Measurements from ENCODE around the gene IRF1. TPM values are rescaled to one million over a fixed set of nuclear protein-coding genes. Genes with fewer than 3 reads are reported as not detected.

The IRF1 gene
- total RNA-seq, 1 experiment from 2014 or later = 30.1 TPM

DNA sequence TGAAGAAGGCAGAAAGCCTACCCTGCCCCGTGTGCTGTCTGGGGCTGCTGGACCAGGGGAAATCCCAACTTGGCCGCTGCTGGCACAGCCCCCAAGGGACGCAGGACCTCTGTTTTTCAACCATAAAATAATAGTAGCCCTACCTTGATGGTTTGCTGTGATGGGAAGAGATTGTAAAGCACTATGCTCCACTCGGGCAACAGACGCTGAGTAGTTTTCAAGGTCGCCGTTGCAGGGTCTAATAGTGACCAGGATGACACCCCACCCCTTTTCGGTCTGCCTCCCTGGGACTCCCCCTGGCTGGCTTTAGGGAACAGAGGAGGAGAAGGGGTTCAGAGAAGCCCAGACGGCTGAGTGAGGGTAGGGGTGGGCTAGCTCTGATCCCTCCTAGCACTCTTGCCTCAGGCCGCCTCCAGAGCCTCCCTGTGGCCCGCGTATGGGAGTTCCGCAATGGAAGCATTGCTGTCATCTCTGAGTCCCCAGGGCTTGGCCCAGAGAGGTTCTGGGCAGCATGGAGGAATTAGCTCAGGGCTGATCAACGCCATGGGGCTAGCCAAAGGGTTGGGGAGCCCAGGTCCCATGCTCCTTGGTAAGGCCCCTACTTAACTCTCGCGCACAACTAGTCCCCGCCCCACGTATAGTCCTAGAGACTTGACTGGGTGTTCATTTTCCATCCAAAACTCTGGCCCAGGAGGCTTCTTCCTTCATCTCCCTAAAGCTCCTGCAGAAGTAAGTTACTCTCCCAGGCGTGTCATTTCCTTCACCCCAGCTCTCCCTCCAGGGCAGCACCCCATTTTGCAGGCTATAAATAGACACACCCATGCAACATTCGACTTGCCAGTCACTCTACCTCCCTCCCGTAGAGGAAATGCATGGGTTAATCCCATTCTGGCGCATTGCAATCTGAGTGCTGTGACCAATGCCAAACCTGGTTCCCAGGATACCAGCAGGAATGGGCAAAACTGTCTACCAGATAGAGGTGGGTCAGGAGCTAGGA lies 1.1 kb upstream of the IRF1 start:
- peaks cover 4 to 13% of the 10 kb centered on the region in 2 experiments; a peak in 2 of 4 replicates for H3K36me3 ChIP-seq (ENCODE audit: control insufficient read depth in 1 of 2, insufficient read depth in 2 of 2, low read length in 2 of 2)
- TF ChIP-seq JUND (IDR thresholded peaks at IDR 0.05) = no peak
- no peak for TF ChIP-seq ZFX (IDR thresholded peaks at IDR 0.05)
- TF ChIP-seq EZH2phosphoT487 (IDR thresholded peaks at IDR 0.05; ENCODE audit: borderline replicate concordance) = no peak
- TF ChIP-seq RAD21 (IDR thresholded peaks at IDR 0.05; ENCODE audit: low read depth) = no peak
- TF ChIP-seq CBX3 (IDR thresholded peaks at IDR 0.05; ENCODE audit: low read depth) = no peak
- TF ChIP-seq EGR1 (IDR thresholded peaks at IDR 0.05; ENCODE audit: low read depth) = no peak
- no peak for TF ChIP-seq POLR2AphosphoS5 (IDR thresholded peaks at IDR 0.05; ENCODE audit: low read depth, low read length)
- TF ChIP-seq SRF (IDR thresholded peaks at IDR 0.05; ENCODE audit: low read depth) = no peak
- TF ChIP-seq, protein P1, sequence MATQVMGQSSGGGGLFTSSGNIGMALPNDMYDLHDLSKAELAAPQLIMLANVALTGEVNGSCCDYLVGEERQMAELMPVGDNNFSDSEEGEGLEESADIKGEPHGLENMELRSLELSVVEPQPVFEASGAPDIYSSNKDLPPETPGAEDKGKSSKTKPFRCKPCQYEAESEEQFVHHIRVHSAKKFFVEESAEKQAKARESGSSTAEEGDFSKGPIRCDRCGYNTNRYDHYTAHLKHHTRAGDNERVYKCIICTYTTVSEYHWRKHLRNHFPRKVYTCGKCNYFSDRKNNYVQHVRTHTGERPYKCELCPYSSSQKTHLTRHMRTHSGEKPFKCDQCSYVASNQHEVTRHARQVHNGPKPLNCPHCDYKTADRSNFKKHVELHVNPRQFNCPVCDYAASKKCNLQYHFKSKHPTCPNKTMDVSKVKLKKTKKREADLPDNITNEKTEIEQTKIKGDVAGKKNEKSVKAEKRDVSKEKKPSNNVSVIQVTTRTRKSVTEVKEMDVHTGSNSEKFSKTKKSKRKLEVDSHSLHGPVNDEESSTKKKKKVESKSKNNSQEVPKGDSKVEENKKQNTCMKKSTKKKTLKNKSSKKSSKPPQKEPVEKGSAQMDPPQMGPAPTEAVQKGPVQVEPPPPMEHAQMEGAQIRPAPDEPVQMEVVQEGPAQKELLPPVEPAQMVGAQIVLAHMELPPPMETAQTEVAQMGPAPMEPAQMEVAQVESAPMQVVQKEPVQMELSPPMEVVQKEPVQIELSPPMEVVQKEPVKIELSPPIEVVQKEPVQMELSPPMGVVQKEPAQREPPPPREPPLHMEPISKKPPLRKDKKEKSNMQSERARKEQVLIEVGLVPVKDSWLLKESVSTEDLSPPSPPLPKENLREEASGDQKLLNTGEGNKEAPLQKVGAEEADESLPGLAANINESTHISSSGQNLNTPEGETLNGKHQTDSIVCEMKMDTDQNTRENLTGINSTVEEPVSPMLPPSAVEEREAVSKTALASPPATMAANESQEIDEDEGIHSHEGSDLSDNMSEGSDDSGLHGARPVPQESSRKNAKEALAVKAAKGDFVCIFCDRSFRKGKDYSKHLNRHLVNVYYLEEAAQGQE (IDR thresholded peaks at IDR 0.05; ENCODE audit: low read depth) = no peak
- TF ChIP-seq, protein P2, sequence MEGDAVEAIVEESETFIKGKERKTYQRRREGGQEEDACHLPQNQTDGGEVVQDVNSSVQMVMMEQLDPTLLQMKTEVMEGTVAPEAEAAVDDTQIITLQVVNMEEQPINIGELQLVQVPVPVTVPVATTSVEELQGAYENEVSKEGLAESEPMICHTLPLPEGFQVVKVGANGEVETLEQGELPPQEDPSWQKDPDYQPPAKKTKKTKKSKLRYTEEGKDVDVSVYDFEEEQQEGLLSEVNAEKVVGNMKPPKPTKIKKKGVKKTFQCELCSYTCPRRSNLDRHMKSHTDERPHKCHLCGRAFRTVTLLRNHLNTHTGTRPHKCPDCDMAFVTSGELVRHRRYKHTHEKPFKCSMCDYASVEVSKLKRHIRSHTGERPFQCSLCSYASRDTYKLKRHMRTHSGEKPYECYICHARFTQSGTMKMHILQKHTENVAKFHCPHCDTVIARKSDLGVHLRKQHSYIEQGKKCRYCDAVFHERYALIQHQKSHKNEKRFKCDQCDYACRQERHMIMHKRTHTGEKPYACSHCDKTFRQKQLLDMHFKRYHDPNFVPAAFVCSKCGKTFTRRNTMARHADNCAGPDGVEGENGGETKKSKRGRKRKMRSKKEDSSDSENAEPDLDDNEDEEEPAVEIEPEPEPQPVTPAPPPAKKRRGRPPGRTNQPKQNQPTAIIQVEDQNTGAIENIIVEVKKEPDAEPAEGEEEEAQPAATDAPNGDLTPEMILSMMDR (IDR thresholded peaks at IDR 0.05 in 2 of 3, conservative IDR thresholded peaks at IDR 0.05 in 1 of 3; ENCODE audit: borderline replicate concordance in 1 of 3, insufficient read depth in 1 of 3, low read depth in 2 of 3, low read length in 2 of 3) = no peak
- no peak for TF ChIP-seq TCF7L2 (IDR thresholded peaks at IDR 0.05; ENCODE audit: borderline replicate concordance, extremely low read depth, insufficient read depth, insufficient read length)
- TF ChIP-seq, protein P3, sequence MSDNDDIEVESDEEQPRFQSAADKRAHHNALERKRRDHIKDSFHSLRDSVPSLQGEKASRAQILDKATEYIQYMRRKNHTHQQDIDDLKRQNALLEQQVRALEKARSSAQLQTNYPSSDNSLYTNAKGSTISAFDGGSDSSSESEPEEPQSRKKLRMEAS (IDR thresholded peaks at IDR 0.05) = no peak
- TF ChIP-seq POLR2A (IDR thresholded peaks at IDR 0.05; ENCODE audit: borderline replicate concordance, extremely low read depth, insufficient read depth, insufficient read length) = no peak
- no peak for TF ChIP-seq ZNF274 (IDR thresholded peaks at IDR 0.05; ENCODE audit: low read depth, low read length)
- TF ChIP-seq EZH2 (IDR thresholded peaks at IDR 0.05) = no peak
- TF ChIP-seq, protein P4, sequence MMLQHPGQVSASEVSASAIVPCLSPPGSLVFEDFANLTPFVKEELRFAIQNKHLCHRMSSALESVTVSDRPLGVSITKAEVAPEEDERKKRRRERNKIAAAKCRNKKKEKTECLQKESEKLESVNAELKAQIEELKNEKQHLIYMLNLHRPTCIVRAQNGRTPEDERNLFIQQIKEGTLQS (IDR thresholded peaks at IDR 0.05) = no peak
- no peak for TF ChIP-seq YY1 (IDR thresholded peaks at IDR 0.05; ENCODE audit: extremely low read depth, insufficient replicate concordance, low read depth, low read length)
- no peak for TF ChIP-seq FOSL1 (IDR thresholded peaks at IDR 0.05; ENCODE audit: low read depth)
- no peak for TF ChIP-seq SP1 (IDR thresholded peaks at IDR 0.05; ENCODE audit: low read depth)
- no peak overlapping the region for H2AFZ ChIP-seq (ENCODE audit: low read depth, low read length, poor library complexity, severe bottlenecking)
- H3K9me3 ChIP-seq (ENCODE audit: control insufficient read depth in 1 of 2, insufficient read depth in 1 of 2, low read depth in 1 of 2, low read length in 2 of 2) = no peaks in the 10 kb centered on the region
- DNase-seq (ENCODE audit: low read depth, low spot score) (no peak), ATAC-seq (peak; percentile 3)
- no peaks in the 10 kb centered on the region for H3K9me2 ChIP-seq (ENCODE audit: insufficient read depth)
- H3K9ac ChIP-seq (ENCODE audit: low read length) = peak overlapping the region; percentile 83
- intact Hi-C loops (cut with micrococcal nuclease) = loop anchor here (10.0 kb wide), 1 partner anchor 197 kb away; the partner anchor contains the start of gene SLC22A4
- no TSS peak for BruUV-seq (replicated peaks)
- ChIA-PET RAD21 (ENCODE audit: low non-redundant PET in 1 of 2, low total read pairs in 2 of 2, uncharacterized antibody in 2 of 2, unreplicated experiment in 2 of 2) (no interaction called here), POLR2A (interaction anchor here (0.7 to 2.1 kb wide), 13 partner anchors 9 to 122 kb away, joined by 3 to 33 read pairs (median 7); partner anchors contain the start of gene SLC22A5), CTCF (interaction anchor here (2.0 kb wide), 1 partner anchor 13 kb away, joined by 8 read pairs; no protein-coding TSS in a partner anchor)
- no peaks in the 10 kb centered on the region for H4K20me1 ChIP-seq (ENCODE audit: insufficient read depth)
- peak overlapping the region; percentile 97 for H3K4me2 ChIP-seq (ENCODE audit: low read length)
- peaks cover 26% of the 10 kb centered on the region for H3K79me2 ChIP-seq (ENCODE audit: insufficient read depth, low read length)
- peak overlapping the region; percentile 96 for H3K27ac ChIP-seq (ENCODE audit: low read depth, low read length)
- no peaks in the 10 kb centered on the region for H3K27me3 ChIP-seq (ENCODE audit: insufficient read depth, low read length)
- peak overlapping the region; percentile 46 to 88 for H3K4me3 ChIP-seq (replicated peaks in 1 of 2; ENCODE audit: low read depth in 1 of 2, low read length in 2 of 2)
- H3K4me1 ChIP-seq (ENCODE audit: control insufficient read depth in 1 of 2, insufficient read depth in 2 of 2, low read length in 2 of 2) = peaks cover 21 to 42% of the 10 kb centered on the region in 2 experiments

All from HCT116 (cell line).